Right lobe of liver (tissue), 6 donors: Measurements from ENCODE around the gene TTLL10. TPM values are rescaled to one million over a fixed set of nuclear protein-coding genes. Genes with fewer than 3 reads are reported as not detected.

Experiments used
- ATAC-seq, 4 donors: fragments of 200-7000 bp; cut with Tn5 transposase; one replicate each; pipeline ENCODE4 v1.9.1; 2020; ENCODE audit warnings: mild to moderate bottlenecking in 4 of 4, moderate library complexity in 4 of 4
- DNase-seq, 3 donors: peaks; one replicate each; pipeline ENCODE4 v3.0.0-alpha.2; 2020
- H3K27ac ChIP-seq, 3 donors: fragments of 200-600 bp; one replicate each; pipeline ENCODE4 v1.8.0; 2022
- H3K27me3 ChIP-seq, 2 donors: fragments of 200-600 bp; one replicate each; pipeline ENCODE4 v1.8.0; 2022
- H3K36me3 ChIP-seq, 4 donors: fragments of 200-600 bp; sonication (generic) in 1 of 4; one replicate each; pipeline versions ENCODE4 v1.5.1 to v1.8.0; 2017 to 2022; ENCODE audit warnings: control low read depth in 1 of 4
- H3K4me1 ChIP-seq, 4 donors: fragments of 200-600 bp; sonication (generic) in 1 of 4; one replicate each; pipeline versions ENCODE4 v1.5.1 to v1.8.0; 2017 to 2022; ENCODE audit warnings: control low read depth in 1 of 4
- H3K4me3 ChIP-seq, 3 donors: fragments of 200-600 bp; one replicate each; pipeline ENCODE4 v1.8.0; 2022
- H3K9me3 ChIP-seq, 4 donors: fragments of 200-600 bp; sonication (generic) in 1 of 4; one replicate each; pipeline versions ENCODE4 v1.5.1 to v1.8.0; 2017 to 2022; ENCODE audit warnings: control low read depth in 1 of 4
- CTCF ChIP-seq, 4 donors: fragments of 200-600 bp in 3 of 4; fragments of 450-650 bp in 1 of 4; IDR thresholded peaks; one replicate each; pipeline versions ENCODE4 v1.5.1 to v1.8.0; 2016 to 2022; ENCODE audit warnings: antibody characterized with exemption in 4 of 4, mild to moderate bottlenecking in 2 of 4
- POLR2A ChIP-seq: fragments of 450-650 bp; IDR thresholded peaks from one replicate; pipeline ENCODE4 v1.6.1; 2017; ENCODE audit warnings: antibody characterized with exemption, mild to moderate bottlenecking
- WGBS: methylation state at CpG from one replicate; pipeline ENCODE4 v1.1.6; 2018; ENCODE audit warnings: low coverage, low lambda C conversion rate; ENCODE audit not compliant: insufficient coverage; ENCODE audit errors: missing lambda C conversion rate; 5-methylcytosine and 5-hydroxymethylcytosine counted together
- intact Hi-C, 2 donors: fragments of 100-400 bp; cut with DNase I; formaldehyde crosslinking; loops; one replicate each; pipeline versions ENCODE4 v1.11.2 to v1.14.1; 2022
- total RNA-seq, 6 experiments: library from RNA; depleted of rRNA in 2 of 6; stranded (reverse); fragments of >200 nt in 2 of 6; fragmentation: NEBNext Ultra II Directional in 3 of 6; extraction: Animal tissue kit (Norgen Biotek cat#: 25700) in 3 of 6; gene quantifications; one replicate each; pipeline versions ENCODE4 v1.1.0 to v1.2.4, GENCODE V29; 2016 to 2023
- donor health status: DM: no; HTN: yes; CAD: no.
- donor health status: DM: no; HTN: no; CAD: no.
- donor health status: DM: no; HTN: no; CAD: no.
- donor health status: DM: no; HTN: yes; CAD: no.
- donor health status: DM: no; HTN: yes; CAD: no.

The TTLL10 gene
- total RNA-seq, 6 experiments from 2014 or later = not detected

GRCh38 chr1:1225238-1225845 lies 51.7 kb downstream of the TTLL10 start:
- Histone ChIP-seq H3K9me3 (no peaks in the 10 kb centered on the region), H3K4me3 (no peak overlapping the region), H3K36me3 (peaks cover 0 to 66% (median 11%) of the 10 kb centered on the region in 4 donors), H3K4me1 (peaks cover 0 to 9% (median 3%) of the 10 kb centered on the region in 4 donors), H3K27me3 (no peaks in the 10 kb centered on the region), H3K27ac (no peak overlapping the region)
- TF ChIP-seq POLR2A (no peak), CTCF (IDR thresholded peaks at IDR 0.05) (no peak)
- peak in 1 of 4 donors; percentile 5 for ATAC-seq
- intact Hi-C loops = loop anchor here in 1 of 2 donors (5.0 kb wide), 1 partner anchor 98 kb away; no protein-coding TSS in a partner anchor
- no peak for DNase-seq
- 95% methylated on average over 4 of the region's 34 CpGs for WGBS

GRCh38 chr1:1225913-1226312 lies 52.2 kb downstream of the TTLL10 start:
- Histone ChIP-seq H3K36me3 (peaks cover 0 to 60% (median 11%) of the 10 kb centered on the region in 4 donors), H3K27me3 (no peaks in the 10 kb centered on the region), H3K4me1 (peaks cover 0 to 14% (median 6%) of the 10 kb centered on the region in 4 donors), H3K9me3 (no peaks in the 10 kb centered on the region), H3K27ac (no peak overlapping the region), H3K4me3 (no peak overlapping the region)
- TF ChIP-seq POLR2A (no peak), CTCF (IDR thresholded peaks at IDR 0.05) (no peak)
- WGBS = 50% methylated on average over 1 of the region's 18 CpGs
- intact Hi-C loops = loop anchor here in 1 of 2 donors (5.0 kb wide), 1 partner anchor 99 kb away; no protein-coding TSS in a partner anchor
- no peak for ATAC-seq
- DNase-seq = no peak

- Histone ChIP-seq H3K4me1 (peaks cover 0 to 14% (median 7%) of the 10 kb centered on the region in 4 donors), H3K27ac (no peak overlapping the region), H3K27me3 (no peaks in the 10 kb centered on the region), H3K4me3 (no peak overlapping the region), H3K9me3 (no peaks in the 10 kb centered on the region), H3K36me3 (peaks cover 0 to 51% (median 8%) of the 10 kb centered on the region in 4 donors)
- DNase-seq = no peak
- no peak for ATAC-seq
- intact Hi-C loops = loop anchor here in 1 of 2 donors (5.0 kb wide), 1 partner anchor 99 kb away; no protein-coding TSS in a partner anchor
- 95% methylated on average over 19 of the region's 44 CpGs for WGBS
- no peak for TF ChIP-seq POLR2A
- no peak for TF ChIP-seq CTCF (IDR thresholded peaks at IDR 0.05)
Measured at GRCh38 chr1:1226566-1227362, 53.1 kb downstream of the TTLL10 start.

- TF ChIP-seq CTCF (IDR thresholded peaks at IDR 0.05) = no peak
- ATAC-seq (no peak), DNase-seq (no peak)
- Histone ChIP-seq H3K27ac (no peak overlapping the region), H3K9me3 (no peaks in the 10 kb centered on the region), H3K27me3 (no peaks in the 10 kb centered on the region), H3K36me3 (peaks cover 0 to 45% (median 8%) of the 10 kb centered on the region in 4 donors), H3K4me3 (no peak overlapping the region), H3K4me1 (peaks cover 0 to 14% (median 7%) of the 10 kb centered on the region in 4 donors)
- no CpG with 5 or more reads among the region's 25 CpGs for WGBS
- intact Hi-C loops = loop anchor here in 1 of 2 donors (5.0 kb wide), 1 partner anchor 100 kb away; no protein-coding TSS in a partner anchor
Measured at GRCh38 chr1:1227386-1227785, 53.7 kb downstream of the TTLL10 start.
